GM18499 (cell line): ENCODE data around the gene MKX.

Experiments used
- ATAC-seq: cut with Tn5 transposase; IDR thresholded peaks from one replicate; pipeline ENCODE4 v1.9.1; 2021; ENCODE audit warnings: moderate number of reproducible peaks; ENCODE audit not compliant: insufficient read depth, unreplicated experiment

MKX gene

GRCh38 chr10:27745732-27746396, at the start of gene MKX:
MKX (minus strand) TSS chr10:27745819; CDS start chr10:27743415, 2,404 bp downstream.
- no peak for ATAC-seq

GRCh38 chr10:27794157-27794556, 48.5 kb upstream of the MKX start:
- ATAC-seq = no peak

DNA sequence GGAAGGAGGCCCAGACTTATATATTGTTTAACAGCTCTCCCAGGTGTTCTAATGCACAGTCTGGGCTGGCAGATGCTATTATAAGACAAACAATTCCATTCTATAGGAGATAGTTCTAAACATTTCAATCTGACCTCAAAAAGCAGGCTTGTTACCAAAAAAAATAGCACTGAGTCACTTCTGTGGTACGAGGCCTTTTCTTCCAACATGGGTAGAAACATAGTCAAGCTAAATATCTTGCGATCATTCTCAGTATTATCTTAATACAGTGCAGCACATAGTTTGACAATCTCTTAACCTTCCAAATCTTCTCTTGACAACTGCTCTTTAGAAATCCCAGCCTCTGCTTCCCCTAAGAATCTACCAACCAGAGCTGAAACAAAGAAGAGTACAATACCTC, 46.6 kb upstream of the MKX start:
- no peak for ATAC-seq

GRCh38 chr10:27784272-27784671, 38.7 kb upstream of the MKX start:
- no peak for ATAC-seq

- ATAC-seq = no peak
Observed at GRCh38 chr10:27783660-27784059, 38.0 kb upstream of the MKX start.

DNA sequence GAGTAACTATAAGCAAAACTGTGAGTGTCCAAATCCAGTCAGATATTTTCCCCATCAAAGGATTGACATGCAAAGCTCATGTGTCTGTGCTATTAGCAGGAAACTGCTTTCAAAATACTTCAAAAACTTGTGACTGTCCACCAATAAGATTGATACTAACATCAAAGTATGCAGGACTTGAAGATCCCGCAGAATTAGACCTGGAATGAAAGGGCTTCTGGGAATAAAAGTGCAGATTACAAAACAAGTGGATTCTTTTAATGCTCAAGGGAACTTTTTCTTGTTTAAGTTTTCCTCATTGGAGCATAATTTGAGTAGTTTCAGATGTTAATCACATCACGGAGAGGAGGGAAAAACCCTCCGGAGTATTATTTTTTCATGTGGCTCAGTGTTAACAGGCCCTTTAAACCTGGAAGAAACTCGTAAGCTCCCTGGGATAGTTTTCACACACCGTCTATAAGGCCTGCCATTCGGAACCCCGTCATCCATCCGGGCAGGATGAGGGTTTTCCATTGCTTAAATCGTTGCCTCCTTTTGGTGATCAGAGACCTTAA, 33.9 kb upstream of the MKX start:
- no peak for ATAC-seq

DNA sequence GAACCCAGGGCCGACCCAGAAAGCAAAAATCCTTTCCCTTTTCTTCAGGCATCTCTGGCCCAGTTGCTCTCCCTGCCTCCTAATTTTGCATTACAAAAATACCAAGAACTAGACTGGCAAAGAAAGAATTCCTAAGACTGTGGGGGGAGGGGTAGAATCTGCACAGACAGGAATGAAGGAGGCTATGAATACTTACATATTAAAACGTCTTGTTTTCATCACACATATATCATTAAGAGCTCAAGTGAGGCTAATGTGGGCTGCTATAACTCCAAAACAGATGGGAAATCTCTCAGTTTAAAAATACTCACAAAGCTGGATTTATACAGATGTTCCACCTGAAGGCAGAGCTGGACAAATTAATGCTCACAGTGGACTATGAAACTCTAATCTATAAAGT, 29.2 kb upstream of the MKX start:
- no peak for ATAC-seq

DNA sequence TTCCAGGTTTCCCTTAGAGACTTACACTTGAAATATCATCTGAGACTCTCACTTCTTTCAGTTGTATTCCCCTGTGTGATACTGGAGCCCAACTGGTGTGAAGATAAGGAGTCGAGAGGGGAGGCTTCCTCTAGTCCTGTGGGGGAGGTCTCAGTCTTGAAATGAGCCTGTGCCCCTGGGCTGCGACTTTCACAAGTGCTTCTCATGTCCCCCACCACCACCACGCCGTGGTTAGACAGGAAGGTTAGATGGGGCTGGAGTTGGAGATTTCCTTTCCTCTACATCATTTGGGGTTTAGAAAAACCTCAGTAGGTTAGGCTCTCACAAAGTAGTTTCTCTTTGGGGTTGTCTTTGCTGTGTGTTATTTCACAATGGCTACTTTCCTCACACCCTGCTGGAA, 25.6 kb upstream of the MKX start:
- no peak for ATAC-seq

DNA sequence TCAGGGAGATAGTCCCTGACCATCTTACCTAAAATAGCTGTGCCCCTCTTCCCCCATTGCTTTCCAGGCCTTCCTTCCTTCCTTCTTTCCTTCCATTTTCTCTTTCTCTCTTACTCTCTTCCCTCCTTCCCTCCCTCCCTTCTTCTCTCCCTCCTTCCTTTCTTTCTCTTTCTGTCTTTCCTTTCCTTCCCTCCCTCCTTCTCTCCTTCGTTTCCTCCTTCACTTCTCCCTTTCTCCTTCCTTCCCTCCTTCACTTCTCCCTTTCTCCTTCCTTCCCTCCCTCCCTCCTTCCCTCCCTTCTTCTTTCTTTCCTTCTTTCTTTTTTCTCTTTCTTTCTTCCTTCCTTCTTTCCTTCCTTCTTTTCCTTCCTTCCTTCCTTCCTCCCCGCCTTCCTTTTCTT, 24.6 kb upstream of the MKX start:
- ATAC-seq = no peak

DNA sequence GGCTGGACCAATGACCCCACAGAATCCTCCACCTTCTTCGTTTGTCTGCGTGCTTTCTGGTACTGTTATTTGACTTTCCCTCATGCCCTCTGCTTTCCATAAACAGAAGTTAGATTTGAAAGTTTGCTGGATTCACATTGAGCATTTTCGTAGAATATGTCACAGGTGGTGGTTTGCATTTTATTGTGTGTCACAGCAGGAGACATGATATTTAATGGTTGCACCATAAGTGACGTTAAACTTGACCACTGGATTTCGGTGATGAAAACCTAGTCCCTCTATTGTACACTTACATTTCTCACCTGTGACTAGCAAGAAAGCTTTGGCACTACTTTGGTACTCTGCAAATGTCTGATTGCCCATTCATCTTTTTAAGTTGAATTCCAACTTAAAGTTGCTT, 15.2 kb upstream of the MKX start:
- no peak for ATAC-seq

- no peak for ATAC-seq
Observed at GRCh38 chr10:27759483-27760272, 14.1 kb upstream of the MKX start.

DNA sequence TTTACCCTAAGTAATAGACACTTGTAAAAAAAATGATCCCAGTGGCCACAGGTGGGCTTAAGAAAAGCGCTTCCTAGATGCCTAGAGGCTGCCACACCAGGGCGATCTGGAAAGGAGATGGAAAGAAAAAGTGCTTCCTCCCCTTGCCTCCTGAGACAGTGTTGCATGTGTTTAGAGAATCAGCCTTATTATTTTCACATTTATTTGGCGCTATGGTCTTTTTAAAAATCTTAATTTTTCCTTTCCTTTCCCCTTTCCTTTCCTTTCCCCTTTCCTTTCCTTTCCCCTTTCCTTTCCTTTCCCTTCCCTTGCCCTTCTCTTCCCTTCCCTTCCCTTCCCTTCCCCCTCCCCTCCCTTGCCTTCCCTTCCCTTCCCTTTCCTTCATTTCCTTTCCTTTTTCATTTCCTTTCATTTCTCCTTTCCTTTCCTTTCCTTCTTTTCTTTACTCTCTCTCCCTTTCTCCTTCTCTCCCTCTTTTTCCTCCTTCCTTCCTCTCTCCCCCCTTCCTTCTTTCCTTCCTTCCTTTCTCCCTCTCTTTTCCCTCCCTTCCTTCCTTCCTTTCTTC, 7.1 kb upstream of the MKX start:
- no peak for ATAC-seq

DNA sequence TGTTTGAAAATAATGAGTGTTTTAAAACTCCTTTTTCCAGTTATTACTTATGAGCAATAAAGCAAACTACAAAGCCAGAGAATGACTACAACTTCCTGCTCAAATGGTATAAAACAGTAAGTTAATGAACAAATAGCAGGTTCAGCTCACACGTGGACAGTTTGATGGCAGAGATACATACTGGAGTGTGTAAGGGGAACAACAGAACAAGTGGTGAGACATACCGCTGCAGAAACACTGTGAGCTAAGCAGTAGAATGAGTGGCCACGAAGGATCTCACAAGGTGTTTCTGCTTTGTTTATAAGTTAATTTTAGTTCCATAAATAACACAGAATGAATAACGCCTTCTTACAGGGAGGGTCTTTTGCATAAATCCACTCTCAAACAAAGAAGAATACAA, 3.0 kb upstream of the MKX start:
- ATAC-seq = no peak

DNA sequence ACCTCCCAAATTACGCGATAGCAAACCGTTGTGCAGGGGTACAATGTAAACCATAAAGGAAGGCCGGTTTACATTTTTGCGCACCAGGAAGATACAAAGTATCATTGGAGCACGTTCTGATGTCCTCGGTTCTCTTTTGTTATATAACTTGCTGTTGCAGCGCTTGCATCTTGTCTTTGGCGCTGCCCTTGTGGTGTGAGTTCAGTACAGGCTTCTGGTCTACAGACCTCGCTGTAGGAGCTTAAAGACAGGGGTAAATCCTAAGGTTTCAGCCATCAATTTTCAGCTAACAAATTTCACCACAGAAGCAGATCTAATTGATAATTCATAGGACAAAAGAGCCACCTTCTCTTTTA, 1.5 kb upstream of the MKX start:
- no peak for ATAC-seq

GRCh38 chr10:27746397-27747095, 927 bp upstream of the MKX start:
- ATAC-seq = no peak

DNA sequence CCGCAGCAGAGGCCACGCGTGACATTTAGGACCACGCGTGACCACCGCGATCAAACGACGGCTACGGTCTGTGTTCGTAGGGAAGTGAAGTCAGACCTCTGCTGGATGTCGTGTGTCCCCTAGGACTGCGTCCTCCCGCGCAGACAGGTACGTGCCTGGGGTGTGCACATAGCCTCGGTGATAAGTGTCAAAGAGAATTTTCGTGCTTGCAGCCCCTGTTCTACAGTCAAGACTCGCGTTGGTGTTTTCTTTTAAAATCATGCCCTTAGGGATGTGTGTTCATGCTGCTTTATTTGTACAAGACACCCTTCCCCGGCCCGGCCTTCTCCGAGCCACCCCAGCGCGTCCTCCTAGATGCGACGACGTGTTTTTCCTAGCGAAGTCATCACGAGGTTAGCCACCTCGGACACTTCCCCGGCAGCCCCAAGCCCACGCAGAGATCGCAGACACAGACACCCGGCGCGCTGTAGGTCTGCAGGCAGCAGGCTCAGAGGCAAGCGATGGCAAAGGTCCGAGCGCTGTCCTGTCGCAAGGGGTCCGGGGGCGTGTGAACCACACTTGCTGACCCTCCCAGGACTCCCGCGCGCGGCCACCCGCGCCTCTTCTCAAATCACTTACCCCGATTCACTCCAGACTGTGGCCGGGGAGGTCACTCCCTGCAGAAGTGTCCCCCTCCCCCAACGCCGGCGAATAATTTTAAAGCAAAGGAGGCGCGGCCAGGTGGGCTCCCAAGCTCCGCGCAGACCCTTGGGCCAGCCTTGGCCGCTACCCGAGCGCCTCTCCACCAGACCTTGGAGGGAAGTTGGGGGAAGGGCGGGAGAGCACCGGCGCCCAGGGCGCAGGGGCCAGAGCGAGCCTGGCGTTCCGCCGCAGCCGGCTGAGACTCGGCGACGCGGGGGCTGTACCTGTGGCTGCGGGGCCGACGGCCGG, 552 bp downstream of the MKX start:
- ATAC-seq = no peak

DNA sequence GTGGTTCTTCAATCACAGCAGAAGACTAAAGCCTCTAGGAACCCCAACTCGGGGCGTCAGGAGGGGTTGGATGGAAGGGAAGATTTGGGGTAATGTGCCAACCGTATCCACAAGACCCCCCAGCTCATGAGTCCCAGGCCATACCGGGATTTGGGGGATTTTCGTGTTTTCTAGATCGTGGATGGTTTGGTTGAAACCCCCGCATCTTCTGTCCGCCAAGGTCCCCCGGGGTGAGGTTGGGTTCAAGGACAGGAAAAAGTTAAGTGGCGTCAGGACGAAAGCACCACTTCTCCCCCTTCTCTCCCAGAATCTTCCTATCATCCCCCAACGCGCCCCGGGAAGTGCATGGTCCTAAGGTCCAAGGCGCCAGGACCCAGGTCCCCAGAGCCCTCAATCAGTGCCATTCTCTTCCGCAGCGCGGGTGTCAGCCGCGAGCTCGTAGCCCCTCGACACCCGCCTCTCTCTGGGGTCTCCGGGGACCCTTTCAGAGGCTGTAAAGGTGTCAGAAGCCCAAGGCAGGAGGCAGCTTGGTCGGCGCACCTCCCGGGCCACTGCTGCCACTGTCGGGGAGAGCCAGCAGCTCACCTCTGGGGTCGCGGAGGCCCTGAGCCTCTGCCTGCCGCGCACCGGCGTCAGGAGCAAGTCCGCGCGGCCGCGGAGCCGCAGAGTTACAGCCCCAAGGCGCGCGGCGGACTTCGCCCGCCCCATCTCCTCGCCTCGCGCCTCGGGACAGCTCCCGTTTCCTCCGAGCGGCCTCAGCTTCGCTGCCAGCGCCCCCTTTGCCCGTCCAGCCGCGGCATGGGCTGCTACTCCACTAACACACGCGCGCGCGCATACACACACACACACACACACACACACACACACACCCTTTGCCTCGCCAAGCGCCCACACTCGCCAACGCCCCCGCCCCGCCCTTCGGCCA, 1.5 kb downstream of the MKX start:
- ATAC-seq = no peak

- ATAC-seq = no peak
Observed at GRCh38 chr10:27743012-27743876, 2.4 kb downstream of the MKX start.
